Stimulated activated CD8-positive, alpha-beta memory T cell treated with anti-CD3 and anti-CD28 coated beads, Interleukin-15, amount 100 ng/mL, for 48 hours (primary cell): ENCODE results near the gene ATR.
"Not testable (repeated sequence)": the region's sequence is repeated elsewhere in the genome, so short reads cannot be mapped to it uniquely, and the experiment has no call there.

Source experiments
- DNase-seq, 2 donors: peaks; one replicate each; pipeline ENCODE4 v3.0.0-alpha.2; 2020; ENCODE audit warnings: low read depth in 2 of 2

The ATR gene

DNA sequence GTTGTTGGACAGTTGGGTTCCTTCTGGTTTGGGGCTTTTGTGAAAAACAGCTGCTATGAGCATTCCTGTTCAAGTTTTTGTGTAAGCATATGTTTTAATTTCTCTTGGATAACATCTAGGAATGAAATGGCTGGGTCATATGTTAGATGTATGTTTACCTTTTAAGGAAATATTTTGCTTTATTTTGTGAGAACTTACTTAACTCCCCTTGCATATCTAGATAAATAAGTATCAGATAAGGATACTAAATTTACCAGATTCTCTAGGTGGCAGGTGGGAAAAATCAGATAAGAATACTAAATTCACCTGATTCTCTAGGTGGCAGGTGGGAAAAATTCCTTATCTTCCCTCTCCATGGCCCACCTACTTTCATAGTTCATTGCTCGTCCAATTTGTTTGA lies 16.6 kb upstream of the ATR start:
- no peak for DNase-seq

DNA sequence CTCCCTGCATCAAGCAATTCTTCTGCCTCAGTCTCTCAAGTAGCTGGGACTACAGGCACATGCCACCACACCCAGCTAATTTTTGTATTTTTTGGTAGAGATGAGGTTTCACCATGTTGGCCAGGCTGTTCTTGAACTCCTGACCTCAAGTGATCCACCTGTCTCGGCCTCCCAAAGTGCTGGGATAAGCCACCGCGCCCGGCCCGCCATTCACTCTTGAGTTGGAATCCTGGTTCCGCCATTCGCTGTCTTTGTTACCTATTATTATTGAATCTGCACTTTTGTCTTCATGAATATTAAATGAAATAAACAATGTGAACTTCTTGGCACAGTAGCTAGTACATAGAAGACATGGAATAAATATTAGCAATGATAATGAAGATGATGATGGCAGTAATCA lies 13.7 kb upstream of the ATR start:
- not testable (repeated sequence) for DNase-seq

DNA sequence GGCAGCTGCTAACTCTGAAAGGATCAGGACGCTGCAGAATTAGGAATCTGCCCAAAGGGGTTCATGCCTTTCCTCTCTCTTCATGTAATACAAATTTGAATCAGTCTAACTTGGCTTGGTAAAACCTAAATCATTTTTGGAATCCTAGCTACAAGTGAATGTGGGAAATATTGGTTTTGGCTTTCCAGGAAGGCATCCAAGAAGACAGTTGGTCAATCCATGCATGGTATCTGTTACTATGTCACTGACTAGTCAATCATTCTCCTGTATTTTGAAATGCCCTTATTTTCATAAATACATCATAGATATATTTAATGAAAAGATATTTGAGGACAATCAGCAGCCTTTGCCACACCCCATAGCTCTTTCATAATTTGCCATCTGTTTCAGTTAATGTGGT lies 10.2 kb upstream of the ATR start:
- no peak for DNase-seq

DNA sequence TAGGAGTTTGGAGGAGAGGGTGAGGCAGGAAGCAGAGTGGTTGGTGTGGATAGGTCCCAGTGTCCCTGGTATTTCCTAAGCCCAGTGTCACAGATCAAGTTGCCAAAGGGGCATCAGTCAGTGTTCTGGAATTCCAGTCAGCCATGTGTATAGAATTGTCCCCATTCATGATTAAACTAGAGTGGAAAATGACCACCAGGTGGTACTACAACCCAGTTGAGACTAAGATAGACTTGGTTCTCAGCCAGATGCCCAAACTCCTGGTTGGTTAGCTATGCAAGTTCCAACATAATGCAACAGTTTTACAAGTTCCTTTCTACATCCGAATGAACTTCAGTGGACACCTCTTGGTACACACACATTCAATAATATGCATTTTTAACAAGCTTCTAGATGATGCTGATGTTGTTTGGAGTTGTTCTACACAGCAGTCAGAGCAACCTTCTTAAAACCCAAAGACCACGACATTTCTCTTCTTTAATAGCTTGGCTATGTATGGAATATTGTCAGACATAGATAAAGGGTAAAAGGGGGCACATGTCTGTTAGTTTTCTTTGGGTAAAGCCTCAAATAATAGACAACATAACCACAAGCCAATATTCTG lies 8.4 kb upstream of the ATR start:
- DNase-seq = no peak

DNA sequence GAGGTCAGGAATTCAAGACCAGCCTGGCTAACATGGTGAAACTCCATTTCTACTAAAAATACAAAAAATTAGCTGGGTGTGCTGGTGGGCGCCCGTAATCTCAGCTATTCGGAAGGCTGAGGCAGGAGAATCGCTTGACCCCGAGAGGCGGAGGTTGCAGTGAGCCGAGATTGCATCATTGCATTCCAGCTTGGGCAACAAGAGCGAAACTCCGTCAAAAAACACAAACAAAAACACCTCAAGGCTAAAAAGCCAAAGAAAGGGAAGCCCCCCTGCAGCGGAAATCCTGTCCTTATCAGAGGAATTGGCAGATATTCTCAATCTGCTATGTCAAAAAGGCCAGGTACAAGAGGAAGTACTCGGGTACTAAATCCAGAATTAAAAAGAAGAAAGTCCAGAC lies 2.5 kb upstream of the ATR start:
- not testable (repeated sequence) for DNase-seq

DNA sequence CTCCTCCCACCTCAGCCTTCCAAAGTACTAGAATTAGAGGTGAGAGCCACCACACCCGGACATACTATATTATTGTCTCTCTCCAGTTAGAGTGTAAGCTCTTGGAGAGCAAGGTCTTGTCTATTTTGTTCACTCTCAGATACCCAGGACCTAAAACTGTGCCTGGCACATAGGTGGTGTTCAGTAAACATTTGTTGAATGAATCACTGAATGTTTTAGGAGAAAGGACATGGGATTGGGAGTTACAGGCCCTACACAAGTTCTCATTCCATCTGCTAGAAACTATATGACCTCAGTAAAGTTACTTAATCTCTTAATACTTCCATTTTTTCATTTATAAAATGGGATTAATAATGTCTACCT lies 1.5 kb upstream of the ATR start:
- DNase-seq = no peak

DNA sequence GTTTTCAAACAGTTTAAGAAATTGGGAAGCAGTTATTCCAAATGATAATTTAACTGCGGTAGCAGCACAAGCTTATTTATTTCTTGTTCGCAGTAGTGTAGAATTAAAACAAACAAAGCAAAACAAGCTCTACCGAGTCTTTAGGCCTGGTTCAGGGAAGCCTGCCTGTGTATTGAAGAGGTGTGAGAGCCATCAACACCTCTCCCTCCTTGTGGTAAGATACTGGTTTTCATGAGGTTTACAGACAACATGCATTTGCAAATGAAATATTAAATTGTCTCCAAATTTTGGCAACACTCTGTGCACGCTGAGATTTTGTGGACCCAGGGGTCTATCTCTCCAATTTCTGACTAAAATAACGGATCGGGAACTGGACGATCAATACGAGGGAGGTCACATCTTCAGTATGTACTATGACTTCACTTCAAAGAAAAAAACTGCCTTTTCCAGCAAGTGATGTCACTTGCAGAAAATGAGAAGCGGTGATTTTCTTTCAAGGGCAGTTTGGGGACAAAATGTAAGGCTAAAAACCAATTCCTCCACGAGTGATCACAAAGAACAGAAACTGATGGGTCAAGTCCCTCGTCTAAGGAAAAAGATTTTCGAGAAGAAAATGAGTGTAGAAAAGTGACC lies 721 bp downstream of the ATR start:
- no peak for DNase-seq

DNA sequence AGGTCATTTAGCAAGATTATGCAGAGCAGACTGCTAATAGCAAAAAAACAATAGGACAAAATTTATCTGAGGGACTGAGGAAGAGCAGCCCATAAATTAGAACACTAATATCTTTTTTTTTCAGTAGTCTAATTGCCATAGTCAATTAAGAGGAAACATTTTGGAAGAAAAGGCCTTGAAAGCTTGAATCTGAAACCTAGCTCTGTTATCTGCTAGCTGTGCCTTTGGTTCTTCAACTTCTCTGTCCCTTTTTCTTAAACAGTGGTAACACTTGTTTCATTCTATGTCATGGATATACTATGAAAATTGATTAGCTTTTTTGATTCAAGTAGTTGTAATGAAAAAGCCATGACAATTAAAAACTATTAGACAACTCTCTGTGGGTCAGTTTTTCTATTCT lies 1.7 kb downstream of the ATR start:
- no peak for DNase-seq

DNA sequence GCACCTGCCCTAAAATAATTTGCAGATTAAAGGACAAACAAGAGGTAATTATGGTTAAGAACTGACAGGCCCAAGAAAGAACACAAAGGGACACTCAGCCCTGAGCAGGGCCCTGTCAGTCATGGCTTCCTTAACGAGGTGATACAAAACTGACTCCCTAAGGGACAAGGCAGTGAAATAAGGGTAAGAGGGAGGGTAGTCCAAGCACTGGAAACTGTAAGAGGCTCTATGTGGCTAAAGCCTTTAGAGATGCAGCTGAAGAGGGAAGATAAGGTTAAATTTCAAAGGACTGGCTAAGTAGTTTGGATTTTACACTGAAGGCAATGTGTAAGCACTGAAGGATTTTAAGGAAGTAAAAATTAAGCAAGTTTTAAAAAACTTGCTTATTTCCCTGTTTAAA lies 3.9 kb downstream of the ATR start:
- no peak for DNase-seq

DNA sequence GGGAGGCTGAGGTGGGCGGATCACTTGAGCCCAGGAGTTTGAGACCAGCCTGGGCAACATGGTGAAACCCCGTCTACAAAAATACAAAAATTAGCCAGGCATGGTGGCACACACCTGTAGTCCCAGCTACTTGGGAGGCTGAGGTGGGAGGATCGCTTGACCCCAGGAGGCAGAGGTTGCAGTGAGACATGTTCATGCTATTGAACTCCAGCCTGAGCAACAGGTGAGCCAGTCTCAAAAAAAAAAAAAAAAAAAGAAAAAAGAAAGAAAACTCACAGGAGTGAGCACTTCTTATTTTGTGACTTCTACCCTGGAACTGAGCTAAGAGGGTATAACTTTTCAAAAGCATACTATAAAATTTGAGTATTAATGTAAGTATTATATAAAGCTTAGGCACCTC lies 4.3 kb downstream of the ATR start:
- DNase-seq = not testable (repeated sequence)

DNA sequence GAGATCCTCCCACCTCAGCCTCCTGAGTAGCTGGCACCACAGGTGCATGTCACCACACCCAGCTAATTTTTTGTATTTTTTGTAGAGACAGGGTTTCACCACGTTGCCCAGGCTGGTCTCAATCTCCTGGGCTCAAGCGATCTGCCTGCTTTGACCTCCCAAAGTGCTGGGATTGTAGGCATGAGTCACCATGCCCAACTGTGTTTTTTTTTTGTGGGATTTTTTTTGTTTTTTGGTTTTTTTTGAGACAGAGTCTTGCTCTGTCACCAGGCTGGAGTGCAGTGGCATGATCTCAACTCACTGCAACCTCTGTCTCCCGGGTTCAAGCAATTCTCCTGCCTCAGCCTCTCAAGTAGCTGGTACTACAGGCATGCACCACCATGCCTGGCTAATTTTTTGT lies 9.1 kb downstream of the ATR start:
- not testable (repeated sequence) for DNase-seq

DNA sequence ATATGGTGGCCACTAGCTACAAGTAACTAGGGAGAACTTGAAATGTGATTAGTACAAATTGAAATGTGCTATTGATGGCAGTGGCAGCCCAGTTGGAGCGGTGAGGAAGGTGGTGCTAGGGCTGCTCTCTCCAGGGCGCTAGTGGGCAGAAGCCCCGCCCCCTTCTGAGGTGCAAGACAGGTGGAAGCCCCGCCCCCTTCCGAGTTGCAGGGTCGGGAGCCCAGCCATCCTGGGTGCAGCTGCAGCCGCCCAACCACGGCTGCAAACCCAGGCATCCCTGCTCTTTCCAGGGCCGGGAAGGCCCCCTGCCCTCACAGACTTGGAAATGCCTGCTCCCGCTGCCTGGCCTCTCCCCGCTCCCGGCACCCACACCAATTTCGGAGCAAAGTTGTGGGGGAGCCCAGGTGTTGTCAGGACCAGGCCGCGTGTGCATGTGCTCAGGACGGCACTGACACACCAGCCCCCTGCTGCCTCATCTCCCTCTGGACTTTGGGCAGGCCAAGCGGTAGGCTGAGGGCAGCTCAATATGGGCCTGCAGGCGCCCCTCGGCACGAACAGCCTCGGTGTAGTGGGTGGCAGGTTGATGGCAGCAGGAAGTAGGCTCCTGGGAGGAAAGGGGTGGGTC lies 10.0 kb downstream of the ATR start:
- DNase-seq = no peak

DNA sequence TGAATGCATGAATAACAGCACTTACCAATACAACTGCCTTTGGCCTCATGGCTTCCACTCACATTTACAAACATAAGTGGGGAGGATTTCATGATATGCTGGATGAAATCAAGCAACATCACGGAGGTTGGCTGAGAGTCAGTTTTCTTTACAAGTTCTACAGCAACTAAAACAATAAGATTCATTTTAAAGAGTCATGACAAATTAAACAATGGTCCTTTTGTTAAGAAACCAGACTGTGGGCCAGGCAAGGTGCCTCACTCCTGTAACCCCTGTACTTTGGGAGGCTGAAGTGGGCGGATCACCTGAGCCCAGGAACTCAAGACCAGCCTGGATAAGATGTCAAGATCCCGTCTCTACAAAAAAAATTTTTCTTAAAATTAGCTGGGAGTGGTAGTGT lies 12.4 kb downstream of the ATR start:
- DNase-seq = no peak

DNA sequence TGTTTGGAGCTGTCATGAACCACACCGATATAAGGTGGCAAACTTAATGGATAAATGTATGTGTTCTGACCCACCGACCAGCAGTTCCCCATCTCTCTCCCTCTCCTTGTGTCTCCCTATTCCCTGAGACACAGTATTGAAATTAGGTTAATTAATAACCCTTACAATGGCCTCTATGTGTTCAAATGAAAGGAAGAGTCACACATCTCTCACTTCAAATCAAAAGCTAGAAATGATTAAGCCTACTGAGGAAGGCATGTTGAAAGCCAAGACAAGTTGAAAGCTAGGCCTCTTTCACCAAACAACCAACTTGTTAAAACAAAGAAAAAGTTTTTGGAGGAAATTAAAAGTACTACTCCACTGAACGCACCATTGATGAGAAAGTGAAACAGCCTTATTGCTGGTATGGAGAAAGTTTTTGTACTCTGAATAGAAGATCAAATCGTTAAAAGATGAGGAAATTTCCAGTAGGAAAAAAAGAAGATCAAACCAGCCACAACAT lies 15.0 kb downstream of the ATR start:
- DNase-seq = no peak

DNA sequence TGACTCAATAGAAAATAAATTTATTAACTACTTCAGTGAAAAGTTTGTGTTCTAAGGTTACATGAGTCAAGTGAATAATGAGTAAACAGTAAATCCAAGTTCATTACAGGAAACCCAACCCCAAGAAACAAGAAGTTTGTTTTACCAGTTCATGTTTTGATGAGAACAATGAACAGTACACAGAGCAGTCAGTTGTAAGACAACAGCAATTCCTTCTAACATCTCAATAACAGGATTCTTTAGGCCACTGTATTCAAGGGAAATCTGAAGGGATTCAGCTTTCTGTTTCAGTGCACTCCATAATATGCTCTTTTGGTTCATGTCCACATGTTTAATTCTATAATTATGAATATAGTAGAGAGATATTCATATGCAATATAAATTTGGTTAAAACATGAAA lies 18.4 kb downstream of the ATR start:
- no peak for DNase-seq

DNA sequence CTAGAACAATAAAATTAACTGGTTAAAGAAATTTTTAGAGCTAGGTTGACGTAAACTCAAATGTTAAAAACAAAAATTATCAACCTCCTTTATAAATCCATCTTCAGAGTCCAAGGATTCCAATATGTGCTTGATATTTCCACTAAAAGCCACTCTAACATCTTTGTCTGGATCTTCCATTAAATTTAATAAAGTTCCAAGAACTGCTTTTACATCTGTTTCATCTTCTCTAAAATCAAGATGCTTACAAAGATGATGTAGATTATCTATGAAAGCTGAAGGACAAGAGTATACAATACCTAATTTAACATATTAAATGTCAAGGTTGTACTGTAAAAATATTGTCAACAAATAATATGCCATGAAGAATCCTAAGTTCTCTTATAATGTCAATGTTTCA lies 24.8 kb downstream of the ATR start:
- no peak for DNase-seq

DNA sequence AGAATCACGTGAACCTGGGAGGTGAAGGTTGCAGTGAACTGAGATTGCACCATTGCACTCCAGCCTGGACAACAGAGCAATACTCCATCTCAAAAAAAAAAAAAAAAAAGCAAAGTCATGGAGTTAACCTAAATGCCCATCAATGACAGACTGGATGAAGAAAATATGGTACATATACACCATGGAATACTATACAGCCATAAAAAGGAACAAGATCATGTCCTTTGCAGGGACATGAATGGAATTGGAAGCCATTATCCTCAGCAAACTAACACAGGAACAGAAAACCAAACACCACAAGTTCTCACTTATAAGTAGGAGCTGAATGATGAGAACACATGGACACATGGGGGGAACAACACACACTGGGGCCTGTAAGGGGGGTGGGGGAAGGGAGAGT lies 26.0 kb downstream of the ATR start:
- DNase-seq = not testable (repeated sequence)

DNA sequence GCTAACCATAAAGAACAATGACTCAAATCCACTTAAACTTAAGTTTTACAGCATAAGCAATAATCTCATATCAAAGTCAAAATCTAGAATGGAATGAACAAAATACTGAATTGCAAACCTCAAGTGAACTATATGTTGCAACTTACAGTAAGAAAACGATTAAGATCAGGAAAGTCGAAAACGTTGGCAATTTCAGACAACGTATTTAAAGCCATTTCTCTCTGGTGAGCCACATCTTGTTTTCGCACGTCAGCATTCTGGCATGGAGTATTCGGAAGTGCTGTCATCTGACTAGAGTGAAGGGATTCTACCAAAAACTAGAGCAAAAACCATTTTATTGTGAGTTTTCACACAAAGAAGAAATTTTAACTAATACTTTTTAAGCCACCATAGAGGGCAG lies 28.5 kb downstream of the ATR start:
- no peak for DNase-seq

DNA sequence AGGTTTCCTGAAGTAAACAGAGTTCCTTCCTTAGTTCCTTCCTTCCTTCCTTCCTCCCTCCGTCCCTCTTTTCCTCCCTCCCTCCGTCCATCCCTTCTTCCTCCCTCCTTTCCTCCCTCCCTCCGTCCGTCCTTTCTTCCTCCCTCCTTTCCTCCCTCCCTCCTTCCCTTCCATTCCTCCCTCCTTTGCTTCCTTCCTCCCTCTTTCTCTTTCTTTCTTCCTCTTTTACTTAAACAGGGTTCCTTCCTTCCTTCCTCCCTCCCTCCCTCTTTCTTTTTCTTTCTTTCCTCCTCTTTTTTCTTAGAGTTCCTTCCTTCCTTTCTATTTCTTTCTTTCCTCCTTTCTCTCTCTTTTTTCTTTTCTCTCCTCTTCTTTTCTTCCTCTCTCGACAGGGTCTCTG lies 35.2 kb downstream of the ATR start:
- no peak for DNase-seq

DNA sequence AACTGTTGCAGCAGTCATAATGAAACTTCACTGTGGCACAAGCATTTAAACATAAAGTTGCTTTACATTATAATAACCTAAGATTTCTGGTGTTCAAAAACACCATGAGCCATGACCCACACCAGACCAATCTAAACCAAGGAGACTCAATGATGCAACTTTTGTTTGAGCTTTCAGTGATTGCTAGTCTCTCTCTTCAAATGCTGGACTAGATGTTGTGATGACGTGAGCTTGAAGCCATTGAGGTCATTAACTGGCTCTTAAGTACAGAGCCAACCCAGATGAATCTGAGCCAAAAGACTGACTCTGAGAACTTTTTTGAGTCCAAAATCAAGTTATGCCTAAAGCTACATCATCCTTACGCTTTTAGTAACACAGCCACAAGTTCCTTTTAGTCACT lies 36.5 kb downstream of the ATR start:
- no peak for DNase-seq

DNA sequence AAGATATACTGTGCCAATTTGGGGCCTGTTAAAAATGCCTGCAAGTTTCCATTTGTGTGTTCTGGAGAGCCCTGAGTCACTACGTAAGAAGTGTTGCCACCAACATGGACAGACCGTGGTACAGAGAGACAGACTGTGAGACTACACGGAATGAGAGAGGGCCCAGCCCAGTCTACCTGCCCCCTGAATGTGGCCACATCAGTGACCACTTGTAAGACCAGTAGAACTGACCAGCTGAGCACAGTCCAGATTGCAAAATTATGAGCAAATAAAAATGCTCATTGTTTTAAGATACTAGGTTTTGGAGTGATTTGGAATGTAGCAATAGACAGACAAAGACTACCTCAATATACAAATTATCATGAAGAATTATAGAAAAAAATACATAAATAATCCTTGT lies 42.0 kb downstream of the ATR start:
- DNase-seq = no peak

DNA sequence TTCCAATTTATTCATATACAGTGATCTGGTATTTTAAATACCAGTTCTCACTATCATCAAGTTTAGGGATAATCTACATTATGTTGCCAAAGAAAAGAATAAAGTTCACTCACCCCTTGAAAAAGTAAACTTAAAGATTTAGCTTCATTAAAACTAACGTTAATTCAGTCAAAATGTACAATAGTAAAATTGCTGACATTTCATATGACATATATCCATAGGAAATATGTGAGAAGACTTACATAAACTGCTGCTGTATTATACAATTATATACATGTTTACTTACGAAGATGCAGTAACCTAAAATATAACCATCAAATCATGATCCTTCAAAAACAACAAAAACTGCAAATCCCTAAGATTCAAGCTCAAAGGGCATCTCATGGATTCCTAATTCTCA lies 44.0 kb downstream of the ATR start:
- no peak for DNase-seq

DNA sequence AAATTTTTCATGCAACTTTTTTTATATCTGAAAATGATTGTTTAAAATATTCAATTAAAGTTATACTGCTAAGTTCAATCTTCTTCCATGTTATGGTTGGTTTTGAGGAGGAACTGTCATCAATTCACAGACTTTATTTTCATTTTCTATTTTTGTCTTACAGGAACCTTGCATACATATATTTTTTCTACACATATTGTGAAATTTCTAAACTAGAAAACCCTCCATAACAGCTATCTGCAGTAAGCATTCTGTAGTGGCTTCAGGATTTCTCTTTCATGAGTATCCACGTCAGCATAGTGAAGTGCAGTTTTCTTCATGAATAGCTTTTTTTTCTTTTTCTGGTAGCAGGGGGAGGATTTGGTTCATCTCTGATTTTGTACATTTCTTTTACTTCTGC lies 48.2 kb downstream of the ATR start:
- no peak for DNase-seq
